K562 (cell line): ENCODE results near the gene C16orf74. TPM values are rescaled to one million over a fixed set of nuclear protein-coding genes. Genes with fewer than 3 reads are reported as not detected.
A peak's percentile ranks its signal among the peaks of the same experiment; 100 is the strongest.

ENCODE experiments used
- CBX1 ChIP-seq: sonication (generic); IDR thresholded peaks from 2 replicates; pipeline ENCODE4 v1.6.1; 2016; ENCODE audit warnings: antibody characterized with exemption, low read depth, mild to moderate bottlenecking
- CHD7 ChIP-seq: fragments of 200-600 bp; sonication (generic); IDR thresholded peaks from one replicate; pipeline ENCODE4 v1.6.1; 2012; ENCODE audit warnings: mild to moderate bottlenecking, low read depth, low read length, inconsistent platforms
- E4F1 ChIP-seq: fragments of 250-450 bp; sonication (Bioruptor Pico); IDR thresholded peaks from 2 replicates; pipeline ENCODE4 v1.5.0; 2021; ENCODE audit warnings: mild to moderate bottlenecking, borderline replicate concordance
- ELF1 ChIP-seq: fragments of 200-800 bp; sonication (Bioruptor generic); IDR thresholded peaks from 2 replicates; pipeline ENCODE4 v1.6.1; 2016; ENCODE audit warnings: missing genetic modification characterization, missing compliant biosample characterization
- EP400 ChIP-seq: fragments of 450-650 bp; IDR thresholded peaks from 2 replicates; pipeline ENCODE4 v1.6.1; 2017; ENCODE audit warnings: antibody characterized with exemption, mild to moderate bottlenecking, moderate library complexity
- GATAD2A ChIP-seq: fragments of 450-650 bp; IDR thresholded peaks from 2 replicates; pipeline ENCODE4 v1.6.1; 2017
- HNRNPLL ChIP-seq: fragments of 200-400 bp; formaldehyde crosslinking; IDR thresholded peaks from 2 replicates; pipeline ENCODE4 v1.6.1; 2017; ENCODE audit warnings: low read length, low read depth, mild to moderate bottlenecking; ENCODE audit not compliant: poor library complexity, severe bottlenecking
- NCOA1 ChIP-seq: fragments of 450-650 bp; IDR thresholded peaks from 2 replicates; pipeline ENCODE4 v1.6.1; 2016; ENCODE audit warnings: low read depth
- SMAD3 ChIP-seq: fragments of 450-650 bp; formaldehyde crosslinking; conservative IDR thresholded peaks from 2 replicates; pipeline ENCODE4 v1.4.0; 2020; ENCODE audit warnings: mild to moderate bottlenecking
- STAT5A ChIP-seq: IDR thresholded peaks from 2 replicates; pipeline ENCODE4 v1.6.1; 2012; ENCODE audit warnings: low read length, inconsistent platforms, borderline replicate concordance
- TFAP4 ChIP-seq: sonication (generic); formaldehyde crosslinking; IDR thresholded peaks from 2 replicates; pipeline ENCODE4 v1.8.0; 2022; ENCODE audit warnings: missing genetic modification reagents, mild to moderate bottlenecking, moderate library complexity, borderline replicate concordance
- ZNF282 ChIP-seq: sonication (generic); formaldehyde crosslinking; IDR thresholded peaks from 2 replicates; pipeline ENCODE4 v1.8.1; 2023; ENCODE audit warnings: missing genetic modification reagents
- ZNF507 ChIP-seq: conservative IDR thresholded peaks from 2 replicates; pipeline ENCODE4 v1.6.1; 2017; ENCODE audit warnings: missing genetic modification characterization, missing compliant biosample characterization
- polyA plus RNA-seq, 8 experiments: library from polyadenylated mRNA; depleted of rRNA in 4 of 8; stranded (reverse) in 5 of 8; unstranded in 3 of 8; fragments of >200 nt; fragmentation: Nextera tagmentation in 2 of 8; fragmentation: Illumina TruSeq in 1 of 8; extraction: Ambion mirVana in 2 of 8; extraction: Trizol in 1 of 8; gene quantifications; 2 replicates each; pipeline versions ENCODE4 v1.2.1 to v1.2.3, GENCODE V29; 2011 to 2014; ENCODE audit warnings: inconsistent platforms in 1 of 8, missing spikeins in 1 of 8
- total RNA-seq, 7 experiments: library from RNA; depleted of rRNA in 6 of 7; stranded (reverse); fragments of >200 nt in 6 of 7; fragmentation: Illumina TruSeq in 2 of 7; extraction: Trizol in 2 of 7; gene quantifications; 2 replicates each; pipeline versions ENCODE4 v1.2.1 to v1.2.3, GENCODE V29; 2011 to 2021; ENCODE audit warnings: low replicate concordance in 1 of 7

C16orf74 gene
- total and polyA plus RNA-seq, 9 of the 15 experiments (the other 6 are each of a cell fraction or from before 2014, with no cell fraction given) = not detected

- TF ChIP-seq CHD7 (no peak), NCOA1 (no peak), TFAP4 (CRISPR knock-in tag) (peak; percentile 74; the same call in 1 of the 2 replicates), HNRNPLL (peak; percentile 70), SMAD3 (CRISPR knock-in tag) (no peak), GATAD2A (no peak), E4F1 (peak; percentile 98), ELF1 (tag) (peak; percentile 88), CBX1 (peak; percentile 58; the same call in 1 of the 2 replicates), ZNF507 (tag) (no peak), STAT5A (no peak), EP400 (peak; percentile 87; the same call in 1 of the 2 replicates), ZNF282 (CRISPR knock-in tag) (no peak)
Measured at GRCh38 chr16:85799497-85800320, 48.8 kb upstream of the C16orf74 start, which contains the start of the genes COX4I1 and EMC8 (continued).
